ENCODE results near the gene NELFCD.
"Not testable (repeated sequence)": the region's sequence is repeated elsewhere in the genome, so short reads cannot be mapped to it uniquely, and the experiment has no call there.

The NELFCD gene, protein sequence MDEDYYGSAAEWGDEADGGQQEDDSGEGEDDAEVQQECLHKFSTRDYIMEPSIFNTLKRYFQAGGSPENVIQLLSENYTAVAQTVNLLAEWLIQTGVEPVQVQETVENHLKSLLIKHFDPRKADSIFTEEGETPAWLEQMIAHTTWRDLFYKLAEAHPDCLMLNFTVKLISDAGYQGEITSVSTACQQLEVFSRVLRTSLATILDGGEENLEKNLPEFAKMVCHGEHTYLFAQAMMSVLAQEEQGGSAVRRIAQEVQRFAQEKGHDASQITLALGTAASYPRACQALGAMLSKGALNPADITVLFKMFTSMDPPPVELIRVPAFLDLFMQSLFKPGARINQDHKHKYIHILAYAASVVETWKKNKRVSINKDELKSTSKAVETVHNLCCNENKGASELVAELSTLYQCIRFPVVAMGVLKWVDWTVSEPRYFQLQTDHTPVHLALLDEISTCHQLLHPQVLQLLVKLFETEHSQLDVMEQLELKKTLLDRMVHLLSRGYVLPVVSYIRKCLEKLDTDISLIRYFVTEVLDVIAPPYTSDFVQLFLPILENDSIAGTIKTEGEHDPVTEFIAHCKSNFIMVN

DNA sequence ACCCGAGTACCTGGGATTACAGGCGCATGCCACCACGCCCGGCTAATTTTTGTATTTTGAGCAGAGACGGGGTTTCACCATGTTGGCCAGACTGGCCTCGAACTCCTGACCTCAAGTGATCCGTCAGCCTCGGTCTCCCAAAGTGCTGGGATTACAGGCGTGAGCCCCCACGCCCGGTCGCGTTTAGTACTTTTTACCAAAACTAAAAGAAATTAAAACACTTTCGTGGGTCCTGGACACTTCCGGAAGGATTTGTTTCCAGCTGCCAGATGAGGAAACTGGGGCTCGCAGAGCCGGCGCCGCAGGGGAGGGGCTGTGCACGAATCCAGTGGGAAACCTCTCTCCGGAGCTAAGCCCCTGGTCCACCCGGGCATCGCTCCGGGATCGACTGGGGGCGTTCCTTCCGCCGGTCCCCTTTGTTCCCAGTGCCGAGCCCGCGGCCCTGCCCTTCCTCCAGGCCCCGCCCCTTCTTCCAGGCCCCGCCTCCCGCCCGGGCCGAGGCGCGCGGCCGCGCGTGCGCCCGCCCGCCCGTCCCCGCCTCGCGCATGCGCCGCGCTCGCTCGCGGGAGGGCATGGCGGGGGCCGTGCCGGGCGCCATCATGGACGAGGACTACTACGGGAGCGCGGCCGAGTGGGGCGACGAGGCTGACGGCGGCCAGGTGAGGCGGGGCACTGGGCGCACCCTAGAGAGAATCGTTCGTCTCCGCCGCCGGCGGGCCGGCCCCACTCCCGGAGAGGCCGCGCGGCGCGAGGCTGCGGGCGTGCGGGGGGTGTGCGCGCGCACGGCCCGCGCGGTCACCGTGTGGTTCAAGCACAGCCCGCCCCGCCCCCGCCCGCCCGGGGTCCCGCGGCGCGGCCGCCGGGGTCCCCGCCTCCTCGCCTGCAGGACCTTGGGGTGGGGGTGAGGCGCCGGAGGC lies at the start of gene NELFCD:
Gene NELFCD, plus strand, starts transcription at position 546 of the 917 bp plus-strand sequence. Its CDS starts 54 bp downstream, at position 600.
- DNase-seq: peak; percentile 94

DNA sequence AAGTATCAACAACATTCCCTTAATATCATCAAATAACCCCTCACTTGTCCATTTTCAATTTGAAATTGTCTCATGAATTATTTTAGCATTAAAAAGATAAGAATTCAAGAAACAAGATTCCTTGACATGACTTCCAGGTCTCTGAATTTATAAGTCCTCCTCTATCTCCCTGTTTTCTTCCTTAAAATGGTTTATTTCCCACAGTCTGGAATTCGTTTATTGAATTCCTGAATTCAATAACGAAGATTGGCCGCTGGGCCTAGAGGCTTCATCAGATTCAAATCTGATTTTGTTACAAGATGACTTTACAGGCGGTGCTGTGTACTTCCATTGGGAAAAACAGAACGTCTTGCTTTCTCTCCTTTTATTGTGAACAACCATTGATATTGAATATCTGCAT lies 48.9 kb upstream of the NELFCD start:
- DNase-seq: no peak

- DNase-seq: no peak
Measured at GRCh38 chr20:58938078-58938477, 43.0 kb upstream of the NELFCD start.

DNA sequence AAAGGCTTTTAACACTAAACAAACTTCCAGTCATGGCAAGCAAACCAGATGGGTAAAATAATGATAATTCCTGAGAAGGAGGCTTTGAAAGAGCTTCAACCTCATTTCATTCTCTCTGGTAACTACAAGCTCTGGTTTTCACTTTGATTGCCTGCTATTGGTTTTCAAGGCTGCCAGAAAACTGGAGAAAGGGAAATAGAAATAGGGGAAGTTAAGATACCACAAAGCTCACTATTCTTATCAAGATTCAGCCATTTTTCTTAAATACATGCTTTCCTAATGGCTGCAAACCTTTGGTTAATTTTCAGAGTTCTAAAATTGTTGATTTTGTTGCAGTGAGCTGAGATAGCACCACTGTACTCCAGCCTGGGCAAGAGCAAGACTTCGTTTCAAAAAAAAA lies 42.5 kb upstream of the NELFCD start:
- no peak for DNase-seq

DNA sequence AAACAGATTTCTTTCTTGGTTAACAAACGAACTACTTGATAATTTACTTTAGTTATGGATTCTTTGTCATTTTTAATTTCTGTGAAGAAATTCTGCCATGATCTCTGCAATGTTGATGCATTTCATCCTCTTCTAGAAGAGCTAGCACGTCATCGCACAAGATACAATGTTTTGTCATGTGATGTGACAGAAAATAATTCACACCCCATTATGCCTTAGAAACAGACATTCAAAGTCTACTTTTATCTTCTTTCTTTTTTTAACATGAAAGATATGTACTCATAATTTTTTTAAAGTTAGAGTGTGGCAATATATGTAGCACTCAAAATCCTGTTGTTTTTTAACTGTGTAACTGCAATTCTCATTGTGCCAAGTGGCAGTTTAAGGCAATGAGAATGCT lies 39.6 kb upstream of the NELFCD start:
- DNase-seq: no peak

GRCh38 chr20:58942549-58942948 lies 38.5 kb upstream of the NELFCD start:
- DNase-seq: no peak

DNA sequence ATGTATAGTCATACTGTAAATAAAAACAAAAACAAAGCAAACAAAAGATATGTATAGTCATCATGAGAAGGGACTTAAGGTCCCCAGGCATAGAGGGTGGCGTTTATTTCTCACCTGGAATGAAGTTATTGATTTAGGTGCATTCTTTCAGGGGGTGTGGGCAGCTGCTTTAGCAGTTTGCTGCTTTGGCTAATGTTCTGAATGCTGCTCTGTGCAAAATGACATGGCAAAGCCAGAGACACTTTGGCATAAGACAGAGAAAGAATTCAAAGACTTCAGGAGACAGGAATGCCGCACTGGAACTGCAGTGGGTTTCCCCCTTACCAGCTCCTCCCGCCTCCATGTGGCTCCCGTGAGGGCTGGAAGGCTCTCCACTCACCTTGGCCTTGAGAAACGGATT lies 36.4 kb upstream of the NELFCD start:
- DNase-seq: no peak

- no peak for DNase-seq
Measured at GRCh38 chr20:58945965-58946631, 35.0 kb upstream of the NELFCD start.

- DNase-seq: not testable (repeated sequence)
Measured at GRCh38 chr20:58947797-58948388, 33.2 kb upstream of the NELFCD start.

DNA sequence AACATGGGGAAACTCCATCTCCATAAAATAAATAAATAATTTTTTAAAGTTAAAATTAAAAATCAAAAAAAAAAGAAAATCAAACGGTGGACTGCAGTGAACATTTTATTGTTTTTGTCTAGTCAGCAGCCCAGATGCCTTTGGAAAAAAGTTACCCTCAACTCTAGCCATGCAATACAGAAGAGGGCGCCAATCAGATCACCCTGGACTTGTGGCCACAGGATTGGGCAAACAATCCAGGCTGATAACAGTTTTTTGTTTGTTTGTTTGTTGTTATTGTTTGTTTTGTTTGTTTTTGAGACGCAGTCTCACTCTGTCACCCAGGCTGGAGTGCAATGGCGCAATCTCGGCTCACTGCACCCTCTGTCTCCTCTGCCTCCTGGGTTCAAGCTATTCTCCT lies 30.5 kb upstream of the NELFCD start:
- no peak for DNase-seq

- no peak for DNase-seq
Measured at GRCh38 chr20:58953050-58953449, 28.0 kb upstream of the NELFCD start.

GRCh38 chr20:58956078-58956477 lies 25.0 kb upstream of the NELFCD start:
- DNase-seq: no peak

DNA sequence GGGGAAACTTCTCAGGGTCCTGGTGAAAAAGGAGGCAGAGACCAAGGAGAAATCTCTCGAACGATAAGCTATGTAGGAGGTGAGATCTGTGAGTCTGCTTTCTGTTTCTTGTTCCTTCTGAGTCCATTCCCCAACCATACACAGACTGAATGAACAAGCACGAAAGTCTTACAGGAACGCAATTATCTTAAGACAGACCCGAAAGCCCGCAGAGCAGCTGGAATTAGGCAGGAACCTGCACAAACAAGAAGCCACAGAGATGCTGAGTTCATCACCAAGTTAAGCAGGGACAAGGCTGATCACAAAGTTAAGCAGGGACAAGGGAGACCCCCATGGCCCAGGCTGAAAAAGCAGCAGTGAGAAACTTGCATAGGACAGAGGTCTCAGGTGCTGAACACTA lies 21.4 kb upstream of the NELFCD start:
- no peak for DNase-seq

- no peak for DNase-seq
Measured at GRCh38 chr20:58963060-58963584, 17.9 kb upstream of the NELFCD start.

- DNase-seq: not testable (repeated sequence)
Measured at GRCh38 chr20:58963922-58964321, 17.1 kb upstream of the NELFCD start.

- DNase-seq: no peak
Measured at GRCh38 chr20:58965270-58966064, 15.6 kb upstream of the NELFCD start.

- no peak for DNase-seq
Measured at GRCh38 chr20:58967652-58968429, 13.2 kb upstream of the NELFCD start.

DNA sequence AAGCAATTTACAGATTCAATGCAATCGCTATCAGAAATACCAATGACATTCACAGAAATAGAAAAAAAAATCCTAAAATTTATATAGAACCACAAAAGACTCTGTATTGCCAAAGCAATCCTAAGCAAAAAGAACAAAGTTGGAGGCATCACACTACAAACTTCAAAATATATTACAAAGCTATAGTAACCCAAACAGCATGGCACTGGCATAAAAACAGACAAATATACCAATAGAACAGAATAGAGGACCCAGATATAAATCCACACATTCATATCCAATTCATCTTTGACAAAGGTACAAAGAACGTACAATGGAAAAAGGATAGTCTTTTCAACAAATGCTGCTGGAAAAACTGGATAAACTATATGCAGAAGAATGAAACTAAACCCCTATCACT lies 11.6 kb upstream of the NELFCD start:
- no peak for DNase-seq

GRCh38 chr20:58970146-58970545 lies 10.9 kb upstream of the NELFCD start:
- DNase-seq: no peak

DNA sequence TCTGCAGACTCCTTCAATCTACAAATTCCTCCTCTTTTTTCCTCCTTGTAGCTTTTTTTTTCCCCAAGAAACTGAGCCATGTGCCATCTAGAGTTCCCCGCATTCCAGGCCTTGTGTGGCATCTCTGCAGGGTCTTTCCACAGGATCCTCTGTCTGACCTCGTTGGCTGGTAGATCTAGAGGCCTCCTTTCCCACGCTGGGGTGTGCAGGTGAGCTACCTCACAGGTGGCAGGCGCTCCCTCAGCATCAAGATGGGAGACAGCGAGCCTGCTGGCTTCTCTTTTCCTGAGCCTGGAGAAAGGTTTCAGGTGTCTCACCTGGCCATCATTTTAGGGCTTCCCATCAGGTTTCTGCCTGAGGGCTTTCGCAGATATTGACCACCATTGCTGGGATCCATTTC lies 9.6 kb upstream of the NELFCD start:
- no peak for DNase-seq

GRCh38 chr20:58973179-58973578 lies 7.9 kb upstream of the NELFCD start:
- no peak for DNase-seq

Measured in activated CD4-positive, alpha-beta T cell treated with anti-CD3 and anti-CD28 coated beads, Interleukin-2, Interleukin-6, amounts not matched to agents 100 ng/mL and 50 ng/mL, durations not matched to agents 16 hours and 8 hours (primary cell).